GM12891 (cell line): ENCODE data around the gene PPARA.

Experiments used
- POLR2A ChIP-seq: IDR thresholded peaks from 2 replicates; pipeline ENCODE4 v1.6.1; 2011; ENCODE audit warnings: low read depth, low read length, control low read depth
- TAF1 ChIP-seq: IDR thresholded peaks from 2 replicates; pipeline ENCODE4 v1.6.1; 2011; ENCODE audit warnings: low read depth, low read length, control low read depth

GRCh38 chr22:46125311-46125710 lies 25.0 kb upstream of the PPARA start:
- TF ChIP-seq POLR2A (no peak), TAF1 (no peak)
